ENCODE data around the gene HES5.

The HES5 gene

GRCh38 chr1:2514863-2515762 is 14.9 kb downstream of the HES5 start:
- DNase-seq = no peak

GRCh38 chr1:2513939-2514652 is 16.0 kb downstream of the HES5 start:
- DNase-seq = no peak

GRCh38 chr1:2512862-2513421 is 17.1 kb downstream of the HES5 start:
- no peak for DNase-seq

- DNase-seq = no peak
Observed at GRCh38 chr1:2510366-2511155, 19.5 kb downstream of the HES5 start.

- DNase-seq = no peak
Observed at GRCh38 chr1:2509589-2509988, 20.5 kb downstream of the HES5 start.

- DNase-seq = no peak
Observed at GRCh38 chr1:2508751-2509150, 21.3 kb downstream of the HES5 start.

GRCh38 chr1:2508180-2508579 is 21.9 kb downstream of the HES5 start:
- DNase-seq = no peak

- DNase-seq = no peak
Observed at GRCh38 chr1:2507744-2508155, 22.3 kb downstream of the HES5 start.

- DNase-seq = no peak
Observed at GRCh38 chr1:2506901-2507565, 23.0 kb downstream of the HES5 start.

- DNase-seq = no peak
Observed at GRCh38 chr1:2506007-2506860, 23.8 kb downstream of the HES5 start.

GRCh38 chr1:2505461-2505994 is 24.5 kb downstream of the HES5 start:
- DNase-seq = no peak

GRCh38 chr1:2504949-2505272 is 25.2 kb downstream of the HES5 start:
- no peak for DNase-seq

- DNase-seq = no peak
Observed at GRCh38 chr1:2504225-2504948, 25.7 kb downstream of the HES5 start.

- DNase-seq = no peak
Observed at GRCh38 chr1:2503554-2504224, 26.4 kb downstream of the HES5 start.

GRCh38 chr1:2502661-2503553 is 27.2 kb downstream of the HES5 start:
- DNase-seq = no peak

- DNase-seq = no peak
Observed at GRCh38 chr1:2502210-2502609, 27.9 kb downstream of the HES5 start.

GRCh38 chr1:2501820-2502119 is 28.3 kb downstream of the HES5 start:
- no peak for DNase-seq

GRCh38 chr1:2501041-2501819 is 28.8 kb downstream of the HES5 start:
- DNase-seq = no peak
